ENCODE data around the gene MCTP2. TPM values are rescaled to one million over a fixed set of nuclear protein-coding genes. Genes with fewer than 3 reads are reported as not detected.
"Not testable (repeated sequence)": the region's sequence is repeated elsewhere in the genome, so short reads cannot be mapped to it uniquely, and the experiment has no call there.

MCTP2 gene
- total RNA-seq, 4 donors from 2014 or later = 1.5 to 10.3 (median 5.7) TPM

- TF ChIP-seq EP300 (IDR thresholded peaks at IDR 0.05) (no peak), POLR2AphosphoS5 (IDR thresholded peaks at IDR 0.05) (no peak), POLR2A (IDR thresholded peaks at IDR 0.05) (no peak), CTCF (IDR thresholded peaks at IDR 0.05) (no peak)
- no peaks in the 10 kb centered on the region for H3K36me3 ChIP-seq
- H3K27me3 ChIP-seq = no peaks in the 10 kb centered on the region
- H3K9me3 ChIP-seq = no peaks in the 10 kb centered on the region
- H3K4me1 ChIP-seq = peaks cover 0 to 3% (median 0%) of the 10 kb centered on the region in 3 donors
- no peak overlapping the region for H3K4me3 ChIP-seq
- ATAC-seq = no peak
- H3K27ac ChIP-seq = no peak overlapping the region
- WGBS, 2 donors (ENCODE audit: low coverage in 1 of 2) = 80 to 88% methylated on average over 8 of the region's 8 CpGs
These were observed 6.5 kb downstream of the MCTP2 start for GRCh38 chr15:94237903-94238302.

GRCh38 chr15:94238539-94239118 lies 7.3 kb downstream of the MCTP2 start:
- Histone ChIP-seq H3K27me3 (no peaks in the 10 kb centered on the region), H3K4me1 (peaks cover 0 to 3% (median 0%) of the 10 kb centered on the region in 3 donors), H3K4me3 (no peak overlapping the region), H3K27ac (no peak overlapping the region), H3K9me3 (no peaks in the 10 kb centered on the region), H3K36me3 (no peaks in the 10 kb centered on the region)
- 74 to 75% methylated on average over 3 to 4 of the region's 4 CpGs for WGBS, 2 donors (ENCODE audit: low coverage in 1 of 2)
- TF ChIP-seq POLR2A (IDR thresholded peaks at IDR 0.05) = no peak
- no peak for TF ChIP-seq CTCF (IDR thresholded peaks at IDR 0.05)
- TF ChIP-seq EP300 (IDR thresholded peaks at IDR 0.05) = no peak
- no peak for TF ChIP-seq POLR2AphosphoS5 (IDR thresholded peaks at IDR 0.05)
- no peak for ATAC-seq

GRCh38 chr15:94239474-94239873 lies 8.1 kb downstream of the MCTP2 start:
- Histone ChIP-seq H3K4me1 (peaks cover 0 to 3% (median 0%) of the 10 kb centered on the region in 3 donors), H3K27ac (no peak overlapping the region), H3K4me3 (no peak overlapping the region), H3K27me3 (no peaks in the 10 kb centered on the region), H3K9me3 (no peaks in the 10 kb centered on the region), H3K36me3 (no peaks in the 10 kb centered on the region)
- no peak for ATAC-seq
- WGBS, 2 donors (ENCODE audit: low coverage in 1 of 2) = 37 to 41% methylated on average over 2 of the region's 2 CpGs
- TF ChIP-seq POLR2A (IDR thresholded peaks at IDR 0.05) = no peak
- no peak for TF ChIP-seq EP300 (IDR thresholded peaks at IDR 0.05)
- no peak for TF ChIP-seq POLR2AphosphoS5 (IDR thresholded peaks at IDR 0.05)
- TF ChIP-seq CTCF (IDR thresholded peaks at IDR 0.05) = no peak

GRCh38 chr15:94240480-94240879 lies 9.1 kb downstream of the MCTP2 start:
- H3K36me3 ChIP-seq = no peaks in the 10 kb centered on the region
- no peaks in the 10 kb centered on the region for H3K9me3 ChIP-seq
- peaks cover 0 to 3% (median 0%) of the 10 kb centered on the region in 3 donors for H3K4me1 ChIP-seq
- H3K4me3 ChIP-seq = no peak overlapping the region
- 67 to 91% methylated on average over 2 of the region's 2 CpGs for WGBS, 2 donors (ENCODE audit: low coverage in 1 of 2)
- ATAC-seq = no peak
- no peak overlapping the region for H3K27ac ChIP-seq
- H3K27me3 ChIP-seq = no peaks in the 10 kb centered on the region
- TF ChIP-seq POLR2A (IDR thresholded peaks at IDR 0.05) (no peak), CTCF (IDR thresholded peaks at IDR 0.05) (no peak), EP300 (IDR thresholded peaks at IDR 0.05) (no peak), POLR2AphosphoS5 (IDR thresholded peaks at IDR 0.05) (no peak)

- 78 to 91% methylated on average over 2 of the region's 2 CpGs for WGBS, 2 donors (ENCODE audit: low coverage in 1 of 2)
- no peaks in the 10 kb centered on the region for H3K27me3 ChIP-seq
- no peak overlapping the region for H3K4me3 ChIP-seq
- H3K9me3 ChIP-seq = no peaks in the 10 kb centered on the region
- H3K36me3 ChIP-seq = no peaks in the 10 kb centered on the region
- ATAC-seq = no peak
- peaks cover 0 to 3% (median 0%) of the 10 kb centered on the region in 3 donors for H3K4me1 ChIP-seq
- TF ChIP-seq POLR2A (IDR thresholded peaks at IDR 0.05) (no peak), EP300 (IDR thresholded peaks at IDR 0.05) (no peak), CTCF (IDR thresholded peaks at IDR 0.05) (no peak)
- no peak overlapping the region for H3K27ac ChIP-seq
These were observed 10.9 kb downstream of the MCTP2 start for GRCh38 chr15:94242257-94242656.

GRCh38 chr15:94243003-94243402 lies 11.6 kb downstream of the MCTP2 start:
- not testable (repeated sequence) for H3K27ac ChIP-seq, H3K4me3 ChIP-seq, H3K36me3 ChIP-seq, ATAC-seq, H3K4me1 ChIP-seq, H3K9me3 ChIP-seq, H3K27me3 ChIP-seq
- WGBS, 2 donors (ENCODE audit: low coverage in 1 of 2) = 93 to 95% methylated on average over 33 of the region's 33 CpGs
